Measurements from ENCODE around the gene PDGFB.

The PDGFB gene

DNA sequence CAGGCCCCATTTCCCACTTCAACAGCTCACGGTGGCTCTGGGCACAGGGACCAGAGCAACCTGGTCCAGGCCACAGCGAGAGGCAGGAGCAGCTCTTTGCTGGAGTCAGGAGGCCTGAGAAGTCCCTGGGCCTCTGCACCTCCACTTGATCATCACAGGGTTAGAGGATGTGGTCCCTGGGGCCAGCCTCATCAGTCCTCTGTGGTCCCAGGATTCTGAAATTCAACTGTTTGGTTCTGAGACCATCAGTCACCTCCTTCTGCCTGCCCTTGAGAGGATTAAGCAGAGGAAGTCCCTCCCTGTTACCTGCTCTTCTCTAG is 67.4 kb downstream of the PDGFB start:
- 72% methylated on average over 2 of the region's 2 CpGs for WGBS
- Histone ChIP-seq H3K4me3 (ENCODE audit: insufficient read depth in 1 of 2, low read depth in 1 of 2, low read length in 2 of 2) (no peak overlapping the region), H3K9me3 (ENCODE audit: control insufficient read depth, low read length) (peaks cover 8% of the 10 kb centered on the region)

DNA sequence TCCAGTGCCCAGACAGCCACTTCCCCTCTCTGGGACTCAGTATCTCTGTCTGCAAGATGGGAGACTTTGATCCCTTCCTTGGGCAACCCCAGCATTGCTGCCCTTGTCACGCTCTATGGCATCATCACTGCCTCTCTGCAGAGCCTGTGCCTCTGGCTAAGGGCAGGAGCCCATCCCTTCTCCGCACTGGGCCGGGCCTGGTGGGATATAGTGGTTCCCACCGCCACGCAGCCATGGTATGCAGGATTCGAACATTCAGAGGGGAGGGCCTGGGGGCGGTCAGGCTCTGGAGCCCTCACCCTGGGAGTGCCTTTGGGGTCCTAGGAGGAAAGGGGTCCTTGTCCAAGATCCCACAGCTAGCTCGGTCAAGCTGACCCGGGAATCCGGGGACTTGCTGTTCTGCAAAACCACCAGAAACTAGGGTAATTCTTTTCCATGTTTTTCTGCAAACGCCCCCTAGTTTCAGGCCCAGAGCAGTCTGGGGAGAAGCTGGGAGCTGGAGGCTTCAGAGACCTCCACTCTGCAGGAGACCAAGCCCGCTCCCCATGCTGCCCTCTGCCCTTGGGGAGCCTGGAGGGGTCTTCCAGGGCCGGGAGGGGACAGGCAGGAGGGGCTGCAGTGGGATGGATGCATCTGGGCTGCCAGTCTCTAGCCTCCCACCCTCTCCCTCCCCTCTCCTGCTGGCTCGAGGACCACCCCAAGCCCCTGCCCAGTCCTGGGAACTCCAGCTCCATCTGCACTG is 67.9 kb downstream of the PDGFB start:
- Histone ChIP-seq H2AK5ac (ENCODE audit: low read length, severe bottlenecking) (peak overlapping the region; percentile 100), H2BK5ac (ENCODE audit: low read depth, low read length, poor library complexity, severe bottlenecking) (peak overlapping the region; percentile 92), H3K36me3 (ENCODE audit: control insufficient read depth in 1 of 2, insufficient read depth in 2 of 2, low read depth in 1 of 2, low read length in 2 of 2) (no peaks in the 10 kb centered on the region), H3K27me3 (ENCODE audit: control insufficient read depth in 1 of 2, insufficient read depth in 1 of 2, low read length in 2 of 2) (no peaks in the 10 kb centered on the region), H4K91ac (ENCODE audit: low read length) (peak overlapping the region; percentile 97), H3K79me1 (replicated peaks; ENCODE audit: low read length, poor library complexity, severe bottlenecking) (peaks cover 3% of the 10 kb centered on the region), H4K8ac (ENCODE audit: low read length) (peak overlapping the region; percentile 95), H3K4me3 (ENCODE audit: insufficient read depth in 1 of 2, low read depth in 1 of 2, low read length in 2 of 2) (no peak overlapping the region), H2AFZ (ENCODE audit: low read depth, low read length) (no peak overlapping the region), H3K9ac (ENCODE audit: low read length) (no peak overlapping the region), H2BK15ac (ENCODE audit: low read depth, poor library complexity, severe bottlenecking) (peak overlapping the region; percentile 99), H2BK120ac (ENCODE audit: low read depth, low read length) (peak overlapping the region; percentile 93), H3K18ac (ENCODE audit: low read depth in 1 of 2, low read length in 2 of 2) (peak overlapping the region; percentile 93 to 98), H2BK12ac (ENCODE audit: low read length in 2 of 2) (peak overlapping the region; percentile 57 to 99), H3K14ac (ENCODE audit: low read length in 2 of 2) (peak overlapping the region in 1 of 2 experiments; percentile 19), H3K4me1 (ENCODE audit: control insufficient read depth, insufficient read depth, low read depth, low read length) (peaks cover 53% of the 10 kb centered on the region), H3K4me2 (ENCODE audit: low read length, poor library complexity, severe bottlenecking) (no peak overlapping the region), H3K27ac (ENCODE audit: low read length, poor library complexity, severe bottlenecking) (peak overlapping the region; percentile 89), H3K9me3 (ENCODE audit: control insufficient read depth, low read length) (peaks cover 4% of the 10 kb centered on the region), H3K23ac (ENCODE audit: low read length in 2 of 2) (no peak overlapping the region), H3K4ac (ENCODE audit: low read depth in 1 of 2, low read length in 2 of 2) (peak overlapping the region; percentile 5 to 93)
- 82% methylated on average over 13 of the region's 14 CpGs for WGBS
- peak; percentile 47 for DNase-seq

More for the DNA sequence above, 67.4 kb downstream of the PDGFB start:
- peak overlapping the region; percentile 36 for H4K91ac ChIP-seq (ENCODE audit: low read length)
- H3K4me1 ChIP-seq (ENCODE audit: control insufficient read depth, insufficient read depth, low read depth, low read length): peaks cover 49% of the 10 kb centered on the region
- H3K9ac ChIP-seq (ENCODE audit: low read length): no peak overlapping the region
- no peaks in the 10 kb centered on the region for H3K27me3 ChIP-seq (ENCODE audit: control insufficient read depth in 1 of 2, insufficient read depth in 1 of 2, low read length in 2 of 2)
- no peak overlapping the region for H2AFZ ChIP-seq (ENCODE audit: low read depth, low read length)
- peak overlapping the region; percentile 66 for H4K8ac ChIP-seq (ENCODE audit: low read length)
- H3K23ac ChIP-seq (ENCODE audit: low read length in 2 of 2): no peak overlapping the region
- peak overlapping the region; percentile 93 for H2BK120ac ChIP-seq (ENCODE audit: low read depth, low read length)
- peak overlapping the region; percentile 99 for H2BK15ac ChIP-seq (ENCODE audit: low read depth, poor library complexity, severe bottlenecking)
- DNase-seq: no peak
- peak overlapping the region; percentile 30 to 93 for H3K4ac ChIP-seq (ENCODE audit: low read depth in 1 of 2, low read length in 2 of 2)
- peak overlapping the region; percentile 87 to 95 for H2BK12ac ChIP-seq (ENCODE audit: low read length in 2 of 2)
- no peaks in the 10 kb centered on the region for H3K36me3 ChIP-seq (ENCODE audit: control insufficient read depth in 1 of 2, insufficient read depth in 2 of 2, low read depth in 1 of 2, low read length in 2 of 2)
- no peaks in the 10 kb centered on the region for H3K79me1 ChIP-seq (replicated peaks; ENCODE audit: low read length, poor library complexity, severe bottlenecking)
- peak overlapping the region; percentile 51 to 90 for H3K18ac ChIP-seq (ENCODE audit: low read depth in 1 of 2, low read length in 2 of 2)
- peak overlapping the region; percentile 89 for H3K27ac ChIP-seq (ENCODE audit: low read length, poor library complexity, severe bottlenecking)
- no peak overlapping the region for H3K4me2 ChIP-seq (ENCODE audit: low read length, poor library complexity, severe bottlenecking)
- H3K14ac ChIP-seq (ENCODE audit: low read length in 2 of 2): peak overlapping the region in 1 of 2 experiments; percentile 13
- H2BK5ac ChIP-seq (ENCODE audit: low read depth, low read length, poor library complexity, severe bottlenecking): peak overlapping the region; percentile 68
- H2AK5ac ChIP-seq (ENCODE audit: low read length, severe bottlenecking): peak overlapping the region; percentile 100

DNA sequence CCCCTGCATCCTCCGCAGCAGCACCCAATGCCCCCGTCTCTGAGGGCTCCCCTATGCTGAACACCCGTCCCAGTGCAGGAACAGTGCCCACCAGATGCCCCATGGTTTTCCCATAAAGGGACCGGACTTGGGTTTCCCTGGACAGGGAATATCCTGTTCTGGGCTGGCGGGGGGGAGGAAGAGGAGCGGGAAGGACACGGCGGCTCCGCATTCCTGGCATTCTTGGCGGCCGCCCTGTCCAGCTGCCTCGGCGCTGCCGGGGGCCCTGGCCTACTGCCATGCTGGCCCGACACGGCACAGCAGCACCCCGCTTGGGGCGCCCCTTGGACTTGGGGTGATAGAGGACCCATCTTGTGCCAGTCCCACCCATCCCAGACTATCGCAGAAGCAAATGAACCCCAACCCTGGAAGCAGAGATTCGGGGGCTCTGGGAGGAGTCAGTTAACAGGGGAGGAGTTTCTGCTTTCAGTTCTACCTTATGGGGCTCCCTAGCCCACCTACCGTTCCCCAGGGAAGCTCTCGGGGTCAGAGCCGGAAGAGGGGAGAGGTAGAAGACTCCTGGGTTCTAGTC is 68.6 kb downstream of the PDGFB start:
- peak overlapping the region in 1 of 2 experiments; percentile 91 for H3K14ac ChIP-seq (ENCODE audit: low read length in 2 of 2)
- peak overlapping the region; percentile 99 for H4K91ac ChIP-seq (ENCODE audit: low read length)
- H2AFZ ChIP-seq (ENCODE audit: low read depth, low read length): no peak overlapping the region
- peak overlapping the region; percentile 97 to 98 for H3K18ac ChIP-seq (ENCODE audit: low read depth in 1 of 2, low read length in 2 of 2)
- peak overlapping the region; percentile 100 for H2BK12ac ChIP-seq (ENCODE audit: low read length in 2 of 2)
- H3K4me1 ChIP-seq (ENCODE audit: control insufficient read depth, insufficient read depth, low read depth, low read length): peaks cover 59% of the 10 kb centered on the region
- peak overlapping the region; percentile 5 for H3K9ac ChIP-seq (ENCODE audit: low read length)
- peak overlapping the region; percentile 44 for H2BK15ac ChIP-seq (ENCODE audit: low read depth, poor library complexity, severe bottlenecking)
- peaks cover 6% of the 10 kb centered on the region for H3K79me1 ChIP-seq (replicated peaks; ENCODE audit: low read length, poor library complexity, severe bottlenecking)
- H3K27me3 ChIP-seq (ENCODE audit: control insufficient read depth in 1 of 2, insufficient read depth in 1 of 2, low read length in 2 of 2): peaks cover 0 to 4% of the 10 kb centered on the region in 2 experiments
- H3K27ac ChIP-seq (ENCODE audit: low read length, poor library complexity, severe bottlenecking): peak overlapping the region; percentile 97
- H3K9me3 ChIP-seq (ENCODE audit: control insufficient read depth, low read length): no peaks in the 10 kb centered on the region
- H3K4me3 ChIP-seq (ENCODE audit: insufficient read depth in 1 of 2, low read depth in 1 of 2, low read length in 2 of 2): no peak overlapping the region
- peak overlapping the region; percentile 100 for H2BK120ac ChIP-seq (ENCODE audit: low read depth, low read length)
- H3K4ac ChIP-seq (ENCODE audit: low read depth in 1 of 2, low read length in 2 of 2): peak overlapping the region; percentile 93
- WGBS: 14% methylated on average over 19 of the region's 23 CpGs
- peak overlapping the region; percentile 95 for H2BK5ac ChIP-seq (ENCODE audit: low read depth, low read length, poor library complexity, severe bottlenecking)
- peak overlapping the region in 1 of 2 experiments; percentile 67 for H3K23ac ChIP-seq (ENCODE audit: low read length in 2 of 2)
- H4K8ac ChIP-seq (ENCODE audit: low read length): peak overlapping the region; percentile 96
- peak overlapping the region; percentile 100 for H2AK5ac ChIP-seq (ENCODE audit: low read length, severe bottlenecking)
- no peaks in the 10 kb centered on the region for H3K36me3 ChIP-seq (ENCODE audit: control insufficient read depth in 1 of 2, insufficient read depth in 2 of 2, low read depth in 1 of 2, low read length in 2 of 2)
- peak overlapping the region; percentile 30 for H3K4me2 ChIP-seq (ENCODE audit: low read length, poor library complexity, severe bottlenecking)
- peak; percentile 80 for DNase-seq

Measured in mesenchymal stem cell (in vitro differentiated cells and primary cell).